Sigmoid colon (tissue), 4 donors: ENCODE data around the gene KIF26B.

Source experiments
- POLR2A ChIP-seq, 2 donors: fragments of 450-650 bp; IDR thresholded peaks; one replicate each; pipeline ENCODE4 v1.6.1; 2016; ENCODE audit warnings: antibody characterized with exemption in 2 of 2, mild to moderate bottlenecking in 2 of 2, moderate library complexity in 2 of 2
- POLR2AphosphoS5 ChIP-seq, 4 donors: sonication (generic); formaldehyde crosslinking; IDR thresholded peaks; one replicate each; pipeline ENCODE4 v1.6.1; 2017; ENCODE audit warnings: antibody characterized with exemption in 4 of 4
- TF ChIP-seq, protein P1 (sequence below), 4 experiments: fragments of 450-650 bp in 3 of 4; fragments of 200-600 bp in 1 of 4; IDR thresholded peaks; one replicate each; pipeline ENCODE4 v1.5.1; 2016 to 2019; ENCODE audit warnings: antibody characterized with exemption in 4 of 4, mild to moderate bottlenecking in 3 of 4, moderate library complexity in 2 of 4

DNA sequence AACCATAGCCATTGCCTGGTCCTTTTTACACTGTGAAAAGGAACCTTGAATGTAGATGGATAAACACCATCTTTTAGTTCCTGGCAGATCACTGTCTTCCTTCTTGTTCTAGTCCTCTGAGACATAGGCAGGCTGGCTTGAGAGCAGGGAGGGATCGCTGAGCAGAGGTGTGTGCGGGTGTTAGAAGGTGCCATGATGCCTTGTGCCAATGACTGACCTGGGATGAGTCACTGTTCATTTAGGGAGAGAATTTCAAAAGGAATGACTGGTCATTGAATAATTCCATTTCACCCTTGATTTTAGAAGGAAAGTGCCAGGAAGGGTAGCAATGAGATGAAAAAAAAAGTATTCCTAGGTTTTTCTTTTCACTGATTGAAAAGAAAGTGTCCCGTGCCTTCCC is 383.9 kb downstream of the KIF26B start:
- TF ChIP-seq, protein P1, sequence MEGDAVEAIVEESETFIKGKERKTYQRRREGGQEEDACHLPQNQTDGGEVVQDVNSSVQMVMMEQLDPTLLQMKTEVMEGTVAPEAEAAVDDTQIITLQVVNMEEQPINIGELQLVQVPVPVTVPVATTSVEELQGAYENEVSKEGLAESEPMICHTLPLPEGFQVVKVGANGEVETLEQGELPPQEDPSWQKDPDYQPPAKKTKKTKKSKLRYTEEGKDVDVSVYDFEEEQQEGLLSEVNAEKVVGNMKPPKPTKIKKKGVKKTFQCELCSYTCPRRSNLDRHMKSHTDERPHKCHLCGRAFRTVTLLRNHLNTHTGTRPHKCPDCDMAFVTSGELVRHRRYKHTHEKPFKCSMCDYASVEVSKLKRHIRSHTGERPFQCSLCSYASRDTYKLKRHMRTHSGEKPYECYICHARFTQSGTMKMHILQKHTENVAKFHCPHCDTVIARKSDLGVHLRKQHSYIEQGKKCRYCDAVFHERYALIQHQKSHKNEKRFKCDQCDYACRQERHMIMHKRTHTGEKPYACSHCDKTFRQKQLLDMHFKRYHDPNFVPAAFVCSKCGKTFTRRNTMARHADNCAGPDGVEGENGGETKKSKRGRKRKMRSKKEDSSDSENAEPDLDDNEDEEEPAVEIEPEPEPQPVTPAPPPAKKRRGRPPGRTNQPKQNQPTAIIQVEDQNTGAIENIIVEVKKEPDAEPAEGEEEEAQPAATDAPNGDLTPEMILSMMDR (IDR thresholded peaks at IDR 0.05) = no peak
- no peak for TF ChIP-seq POLR2A (IDR thresholded peaks at IDR 0.05)
- TF ChIP-seq POLR2AphosphoS5 (IDR thresholded peaks at IDR 0.05) = no peak
